Calu3 (cell line): ENCODE measurements around the gene TXNRD1. TPM values are rescaled to one million over a fixed set of nuclear protein-coding genes. Genes with fewer than 3 reads are reported as not detected.

Source experiments
- Bru-seq: library from RNA; stranded (reverse); fragments of 400-500 nt; gene quantifications from one replicate; lab custom pipeline; 2021; lab: Mats Ljungman, UMichigan
- BruChase-seq, 2 experiments: library from RNA; stranded (reverse); fragments of 400-500 nt; gene quantifications; one replicate each; lab custom pipeline; 2021; lab: Mats Ljungman, UMichigan
- BruUV-seq: library from RNA; stranded (reverse); fragments of 400-500 nt; replicated peaks from 2 replicates; lab custom pipeline; 2021; lab: Mats Ljungman, UMichigan
- CTCF ChIA-PET: fragments of 300-600 bp; sonication (Branson Sonifier 250); formaldehyde crosslinking; loops from one replicate; lab custom pipeline; 2022; ENCODE audit warnings: antibody characterized with exemption; lab: Charles Lee
- DNase-seq: peaks from one replicate; pipeline ENCODE4 v3.0.0; 2022
- H3K27ac Mint-ChIP-seq: one replicate; pipeline ENCODE4 v1.8.0; 2022; ENCODE audit warnings: mixed read lengths; ENCODE audit not compliant: unreplicated experiment
- H3K27me3 Mint-ChIP-seq: one replicate; pipeline ENCODE4 v1.8.0; 2022; ENCODE audit warnings: mixed read lengths; ENCODE audit not compliant: unreplicated experiment
- H3K36me3 Mint-ChIP-seq: one replicate; pipeline ENCODE4 v1.8.0; 2022; ENCODE audit warnings: mild to moderate bottlenecking, moderate library complexity, mixed read lengths; ENCODE audit not compliant: insufficient read depth, unreplicated experiment
- H3K4me1 Mint-ChIP-seq: one replicate; pipeline ENCODE4 v1.8.0; 2022; ENCODE audit warnings: mild to moderate bottlenecking, low read depth, mixed read lengths; ENCODE audit not compliant: unreplicated experiment
- H3K4me3 Mint-ChIP-seq: one replicate; pipeline ENCODE4 v1.8.0; 2022; ENCODE audit warnings: mild to moderate bottlenecking, low read depth, moderate library complexity, mixed read lengths; ENCODE audit not compliant: unreplicated experiment
- H3K9me3 Mint-ChIP-seq: one replicate; pipeline ENCODE4 v1.8.0; 2022; ENCODE audit warnings: low read depth, mixed read lengths; ENCODE audit not compliant: unreplicated experiment
- intact Hi-C: fragments of 100-400 bp; cut with micrococcal nuclease; formaldehyde crosslinking; loops from one replicate; pipeline ENCODE4 v1.10.0; 2022; ENCODE audit not compliant: unreplicated experiment
- long read RNA-seq: library from polyadenylated mRNA; stranded (forward); transcript quantifications from one replicate; pipeline ENCODE4 v2.0.0, GENCODE V29; 2022
- total RNA-seq: library from RNA; stranded (reverse); gene quantifications from 2 replicates; pipeline ENCODE4 v1.2.3, GENCODE V29; 2022
- TF ChIP-seq, protein P1 (sequence below): fragments of 200-600 bp; IDR thresholded peaks from one replicate; pipeline ENCODE4 v1.8.0; 2022; ENCODE audit warnings: antibody characterized with exemption; ENCODE audit not compliant: unreplicated experiment

TXNRD1 gene
- total RNA-seq = 262 and 269 TPM in 2 replicates
- percentile 95 among the genes with signal in this experiment for Bru-seq, nascent RNA
- percentile 94 among the genes with signal in this experiment for BruChase-seq, experiment 1, labeled RNA remaining after a 6-hour chase
- BruChase-seq, experiment 2, labeled RNA remaining after a 2-hour chase = percentile 89 among the genes with signal in this experiment
- long read RNA-seq, transcript TXNRD1-205 (15 exons, 3,930 nt) = major isoform, 82 of 241 reads
- long read RNA-seq, transcript TXNRD1-214 (15 exons, 3,974 nt) = minor isoform, 31 of 241 reads
- long read RNA-seq, partial matches to known transcripts = 76 of 241 reads
- long read RNA-seq, other reads (novel, unspliced or antisense) = 50 of 241 reads

- peaks cover 30% of the 10 kb centered on the region for H3K36me3 Mint-ChIP-seq
- intact Hi-C loops = loop anchor here (1.0 kb wide), 2 partner anchors 79 to 143 kb away; no protein-coding TSS in a partner anchor
- TSS peak; percentile 60 for BruUV-seq
- H3K27me3 Mint-ChIP-seq = no peaks in the 10 kb centered on the region
- no peaks in the 10 kb centered on the region for H3K9me3 Mint-ChIP-seq
- TF ChIP-seq, protein P1, sequence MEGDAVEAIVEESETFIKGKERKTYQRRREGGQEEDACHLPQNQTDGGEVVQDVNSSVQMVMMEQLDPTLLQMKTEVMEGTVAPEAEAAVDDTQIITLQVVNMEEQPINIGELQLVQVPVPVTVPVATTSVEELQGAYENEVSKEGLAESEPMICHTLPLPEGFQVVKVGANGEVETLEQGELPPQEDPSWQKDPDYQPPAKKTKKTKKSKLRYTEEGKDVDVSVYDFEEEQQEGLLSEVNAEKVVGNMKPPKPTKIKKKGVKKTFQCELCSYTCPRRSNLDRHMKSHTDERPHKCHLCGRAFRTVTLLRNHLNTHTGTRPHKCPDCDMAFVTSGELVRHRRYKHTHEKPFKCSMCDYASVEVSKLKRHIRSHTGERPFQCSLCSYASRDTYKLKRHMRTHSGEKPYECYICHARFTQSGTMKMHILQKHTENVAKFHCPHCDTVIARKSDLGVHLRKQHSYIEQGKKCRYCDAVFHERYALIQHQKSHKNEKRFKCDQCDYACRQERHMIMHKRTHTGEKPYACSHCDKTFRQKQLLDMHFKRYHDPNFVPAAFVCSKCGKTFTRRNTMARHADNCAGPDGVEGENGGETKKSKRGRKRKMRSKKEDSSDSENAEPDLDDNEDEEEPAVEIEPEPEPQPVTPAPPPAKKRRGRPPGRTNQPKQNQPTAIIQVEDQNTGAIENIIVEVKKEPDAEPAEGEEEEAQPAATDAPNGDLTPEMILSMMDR = peak; percentile 91
- H3K4me1 Mint-ChIP-seq = peaks cover 41% of the 10 kb centered on the region
- H3K4me3 Mint-ChIP-seq = peak within 1 kb of the TSS; percentile 76
- H3K27ac Mint-ChIP-seq = peak within 1 kb of the TSS; percentile 52
- CTCF ChIA-PET = interaction anchor here (0.6 to 1.0 kb wide), 8 partner anchors 71 to 805 kb away, joined by 3 to 8 read pairs (median 4); no protein-coding TSS in a partner anchor
- peak; percentile 92 for DNase-seq
Observed at GRCh38 chr12:104215638-104216297, at the start of gene TXNRD1. Gene TXNRD1, plus strand, starts transcription at chr12:104215779. Its CDS starts 24 bp downstream, at chr12:104215803.

DNA sequence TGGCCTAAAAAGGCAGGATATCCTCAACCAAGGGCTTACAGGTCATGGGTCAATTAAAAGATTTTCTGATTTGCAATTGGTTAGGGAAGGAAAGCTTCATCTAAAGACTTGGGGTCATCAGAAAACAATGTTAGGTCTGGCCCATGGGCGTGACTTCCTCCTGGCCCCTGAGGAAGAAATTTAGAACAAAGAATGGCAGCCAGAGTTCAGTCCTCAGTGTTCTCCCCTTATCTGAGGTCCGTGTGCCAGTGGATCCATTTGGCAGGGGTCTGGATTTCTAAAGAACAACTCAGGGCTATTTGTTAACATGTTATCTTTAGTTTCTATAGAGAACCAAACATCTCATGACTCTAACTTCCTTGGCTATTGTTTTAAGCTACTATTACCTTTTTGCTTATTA, 49.8 kb upstream of the TXNRD1 start:
- H3K4me3 Mint-ChIP-seq = no peak overlapping the region
- H3K4me1 Mint-ChIP-seq = no peaks in the 10 kb centered on the region
- TF ChIP-seq, protein P1 = no peak
- no TSS peak for BruUV-seq
- intact Hi-C loops = no loop called here
- H3K36me3 Mint-ChIP-seq = no peaks in the 10 kb centered on the region
- no peak for DNase-seq
- peaks cover 8% of the 10 kb centered on the region for H3K27me3 Mint-ChIP-seq
- CTCF ChIA-PET = no interaction called here
- H3K9me3 Mint-ChIP-seq = no peaks in the 10 kb centered on the region
- H3K27ac Mint-ChIP-seq = no peak overlapping the region

- peaks cover 8% of the 10 kb centered on the region for H3K27me3 Mint-ChIP-seq
- no peak overlapping the region for H3K4me3 Mint-ChIP-seq
- no peaks in the 10 kb centered on the region for H3K9me3 Mint-ChIP-seq
- TF ChIP-seq, protein P1 = no peak
- intact Hi-C loops = no loop called here
- H3K27ac Mint-ChIP-seq = no peak overlapping the region
- DNase-seq = no peak
- no TSS peak for BruUV-seq
- no peaks in the 10 kb centered on the region for H3K4me1 Mint-ChIP-seq
- CTCF ChIA-PET = interaction anchor here (0.7 kb wide), 1 partner anchor 1038 kb away, joined by 4 read pairs; no protein-coding TSS in a partner anchor
- H3K36me3 Mint-ChIP-seq = no peaks in the 10 kb centered on the region
Observed at GRCh38 chr12:104166465-104166864, 49.1 kb upstream of the TXNRD1 start.

DNA sequence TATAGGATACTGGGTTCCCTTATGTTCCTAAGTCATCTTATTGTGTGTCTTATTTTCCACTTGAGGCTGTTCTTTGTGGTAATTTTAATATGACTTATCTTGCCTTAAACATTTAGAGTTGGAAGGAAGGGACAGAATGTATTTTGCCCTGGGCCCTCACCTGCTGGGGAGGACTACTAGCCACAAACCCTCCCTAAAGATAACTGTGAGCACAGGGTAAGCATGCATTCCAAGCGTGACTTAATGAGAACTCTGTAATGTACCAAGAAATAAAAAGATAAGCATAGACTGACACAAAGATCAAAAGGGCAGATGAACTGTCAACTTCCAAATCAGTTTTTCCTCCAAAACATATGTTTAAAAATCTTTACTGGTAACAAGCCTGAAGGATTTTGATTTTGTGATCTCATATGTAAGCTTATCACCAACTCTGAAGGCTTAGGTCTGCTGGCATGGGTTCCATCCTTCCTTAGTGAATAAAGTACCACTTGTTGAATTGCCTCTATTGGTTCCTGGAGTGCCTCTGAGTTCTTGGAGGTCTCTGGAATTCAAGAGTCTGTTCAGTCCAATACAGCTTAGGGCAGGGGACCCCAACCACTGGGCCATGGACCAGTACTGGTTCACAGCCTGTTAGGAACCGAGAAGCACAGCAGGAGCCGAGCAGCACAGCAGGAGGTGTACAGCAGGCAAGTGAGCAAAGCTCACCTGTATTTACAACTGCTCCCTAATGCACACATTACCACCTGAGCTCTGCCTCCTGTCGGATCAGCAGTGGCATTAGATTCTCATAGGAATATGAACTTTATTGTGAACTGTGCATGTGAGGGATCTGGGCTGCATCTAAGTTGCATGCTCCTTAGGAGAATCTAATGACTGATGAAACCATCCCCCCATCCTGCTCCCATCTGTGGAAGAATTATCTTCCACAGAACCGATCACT, 47.8 kb upstream of the TXNRD1 start:
- H3K27ac Mint-ChIP-seq = no peak overlapping the region
- H3K4me1 Mint-ChIP-seq = no peaks in the 10 kb centered on the region
- H3K9me3 Mint-ChIP-seq = no peaks in the 10 kb centered on the region
- CTCF ChIA-PET = interaction anchor here (0.7 kb wide), 3 partner anchors 14 to 1923 kb away, joined by 4 to 5 read pairs (median 5); no protein-coding TSS in a partner anchor
- no peak for DNase-seq
- intact Hi-C loops = no loop called here
- H3K27me3 Mint-ChIP-seq = peaks cover 8% of the 10 kb centered on the region
- H3K36me3 Mint-ChIP-seq = no peaks in the 10 kb centered on the region
- BruUV-seq = no TSS peak
- TF ChIP-seq, protein P1 = no peak
- H3K4me3 Mint-ChIP-seq = no peak overlapping the region
